OCI-LY1 (cell line): Measurements from ENCODE around the gene NPHP1.
"Not testable (repeated sequence)": the region's sequence is repeated elsewhere in the genome, so short reads cannot be mapped to it uniquely, and the experiment has no call there.

Source experiments
- H2AFZ ChIP-seq: fragments of 200-600 bp; sonication (generic), shearing (Covaris generic); 2 replicates; pipeline ENCODE4 v1.6.0; 2014; ENCODE audit warnings: antibody characterized with exemption, mild to moderate bottlenecking, low read length
- H3F3A ChIP-seq: fragments of 200-600 bp; sonication (generic), shearing (Covaris generic); 2 replicates; pipeline ENCODE4 v1.6.0; 2014; ENCODE audit warnings: mild to moderate bottlenecking, antibody characterized with exemption, low read length, moderate library complexity; ENCODE audit not compliant: insufficient read depth
- H3K27ac ChIP-seq: fragments of 200-600 bp; sonication (generic); 2 replicates; pipeline ENCODE4 v1.5.1; 2014; ENCODE audit warnings: low read length, mixed run types, mild to moderate bottlenecking, low read depth; ENCODE audit not compliant: poor library complexity, severe bottlenecking
- H3K27me3 ChIP-seq: fragments of 200-600 bp; sonication (generic); 2 replicates; pipeline ENCODE4 v1.6.0; 2014; ENCODE audit warnings: antibody characterized with exemption, mild to moderate bottlenecking, low read length, moderate library complexity; ENCODE audit not compliant: insufficient read depth
- H3K36me3 ChIP-seq: fragments of 200-600 bp; sonication (generic); 2 replicates; pipeline ENCODE4 v1.6.1; 2014; ENCODE audit warnings: mild to moderate bottlenecking, antibody characterized with exemption, low read length, moderate library complexity, mixed read lengths; ENCODE audit not compliant: insufficient read depth
- H3K4me1 ChIP-seq: fragments of 200-600 bp; sonication (generic); 2 replicates; pipeline ENCODE4 v1.5.1; 2014; ENCODE audit warnings: mild to moderate bottlenecking, low read length, moderate library complexity; ENCODE audit not compliant: insufficient read depth, severe bottlenecking
- H3K4me2 ChIP-seq: fragments of 200-600 bp; sonication (generic), shearing (Covaris generic); 2 replicates; pipeline ENCODE4 v1.6.1; 2014; ENCODE audit warnings: low read length
- H3K4me3 ChIP-seq: fragments of 200-600 bp; sonication (generic); 2 replicates; pipeline ENCODE4 v1.5.1; 2014; ENCODE audit warnings: low read length, low read depth, mild to moderate bottlenecking, mixed read lengths; ENCODE audit not compliant: poor library complexity, severe bottlenecking
- H3K79me2 ChIP-seq: fragments of 200-600 bp; shearing (Covaris generic); 2 replicates; pipeline ENCODE4 v1.6.1; 2016; ENCODE audit warnings: mixed run types, low read length, mixed read lengths; ENCODE audit not compliant: insufficient read depth
- H3K9ac ChIP-seq: fragments of 200-600 bp; sonication (generic), shearing (Covaris generic); 2 replicates; pipeline ENCODE4 v1.6.1; 2014; ENCODE audit warnings: mild to moderate bottlenecking, low read length, mixed read lengths
- H3K9me2 ChIP-seq: fragments of 200-600 bp; sonication (generic), shearing (Covaris generic); 2 replicates; pipeline ENCODE4 v1.6.1; 2014; ENCODE audit warnings: low read depth, mild to moderate bottlenecking, low read length, mixed read lengths
- H3K9me3 ChIP-seq: fragments of 200-600 bp; shearing (Covaris generic); 2 replicates; pipeline ENCODE4 v1.6.1; 2014; ENCODE audit warnings: low read length, mixed read lengths
- H4K20me1 ChIP-seq: fragments of 200-600 bp; sonication (generic), shearing (Covaris generic); 2 replicates; pipeline ENCODE4 v1.6.0; 2016; ENCODE audit warnings: mild to moderate bottlenecking, low read length; ENCODE audit not compliant: insufficient read depth

The NPHP1 gene

GRCh38 chr2:110083162-110083561 is 121.7 kb downstream of the NPHP1 start:
- not testable (repeated sequence) for H3K4me2 ChIP-seq, H2AFZ ChIP-seq, H3K9me3 ChIP-seq, H3K4me1 ChIP-seq, H4K20me1 ChIP-seq, H3K9ac ChIP-seq, H3K9me2 ChIP-seq, H3K27me3 ChIP-seq, H3F3A ChIP-seq, H3K79me2 ChIP-seq, H3K36me3 ChIP-seq, H3K27ac ChIP-seq, H3K4me3 ChIP-seq

- not testable (repeated sequence) for H3K9me3 ChIP-seq, H3F3A ChIP-seq, H4K20me1 ChIP-seq, H3K79me2 ChIP-seq, H3K9me2 ChIP-seq, H3K36me3 ChIP-seq, H3K27me3 ChIP-seq, H3K4me2 ChIP-seq, H3K4me1 ChIP-seq, H2AFZ ChIP-seq, H3K4me3 ChIP-seq, H3K9ac ChIP-seq, H3K27ac ChIP-seq
Measured at GRCh38 chr2:110078104-110078503, 126.7 kb downstream of the NPHP1 start.

GRCh38 chr2:110075896-110076295 is 128.9 kb downstream of the NPHP1 start:
- not testable (repeated sequence) for H3K9me2 ChIP-seq, H2AFZ ChIP-seq, H3K36me3 ChIP-seq, H3K4me2 ChIP-seq, H3K27ac ChIP-seq, H3K27me3 ChIP-seq, H3K4me3 ChIP-seq, H3K79me2 ChIP-seq, H4K20me1 ChIP-seq, H3K4me1 ChIP-seq, H3K9me3 ChIP-seq, H3K9ac ChIP-seq, H3F3A ChIP-seq
